ENCODE data around the gene CLDN24.

DNA sequence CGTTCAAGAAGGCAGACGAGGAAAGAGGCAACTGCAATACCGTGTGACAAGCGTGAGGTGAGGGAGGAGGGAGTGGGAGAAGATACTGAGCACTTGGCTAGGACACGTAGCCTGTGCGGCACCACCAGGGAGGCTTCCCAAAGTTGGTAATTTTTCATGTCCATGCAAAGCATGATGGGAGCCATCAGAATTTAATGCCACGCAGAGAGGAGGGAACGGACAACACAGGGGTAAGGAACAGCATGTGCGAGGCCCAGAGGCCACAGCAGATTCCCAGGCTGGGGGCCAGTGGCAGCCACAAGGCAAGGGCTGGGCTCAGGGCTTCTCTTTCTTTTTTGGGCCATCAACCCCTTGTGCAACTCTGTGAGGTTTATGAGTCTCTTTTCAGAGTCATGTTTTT is 11.0 kb upstream of the CLDN24 start:
- TF ChIP-seq POLR2A (IDR thresholded peaks at IDR 0.05) (no peak), POLR2AphosphoS5 (IDR thresholded peaks at IDR 0.05) (no peak)
- TF ChIP-seq, protein P1, sequence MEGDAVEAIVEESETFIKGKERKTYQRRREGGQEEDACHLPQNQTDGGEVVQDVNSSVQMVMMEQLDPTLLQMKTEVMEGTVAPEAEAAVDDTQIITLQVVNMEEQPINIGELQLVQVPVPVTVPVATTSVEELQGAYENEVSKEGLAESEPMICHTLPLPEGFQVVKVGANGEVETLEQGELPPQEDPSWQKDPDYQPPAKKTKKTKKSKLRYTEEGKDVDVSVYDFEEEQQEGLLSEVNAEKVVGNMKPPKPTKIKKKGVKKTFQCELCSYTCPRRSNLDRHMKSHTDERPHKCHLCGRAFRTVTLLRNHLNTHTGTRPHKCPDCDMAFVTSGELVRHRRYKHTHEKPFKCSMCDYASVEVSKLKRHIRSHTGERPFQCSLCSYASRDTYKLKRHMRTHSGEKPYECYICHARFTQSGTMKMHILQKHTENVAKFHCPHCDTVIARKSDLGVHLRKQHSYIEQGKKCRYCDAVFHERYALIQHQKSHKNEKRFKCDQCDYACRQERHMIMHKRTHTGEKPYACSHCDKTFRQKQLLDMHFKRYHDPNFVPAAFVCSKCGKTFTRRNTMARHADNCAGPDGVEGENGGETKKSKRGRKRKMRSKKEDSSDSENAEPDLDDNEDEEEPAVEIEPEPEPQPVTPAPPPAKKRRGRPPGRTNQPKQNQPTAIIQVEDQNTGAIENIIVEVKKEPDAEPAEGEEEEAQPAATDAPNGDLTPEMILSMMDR (IDR thresholded peaks at IDR 0.05), result no peak
